Eye (tissue), 1 donor: ENCODE measurements around the gene LPO.

ENCODE experiments used
- DNase-seq: peaks from one replicate; pipeline ENCODE4 v3.0.0-alpha.2; 2015

The LPO gene

DNA sequence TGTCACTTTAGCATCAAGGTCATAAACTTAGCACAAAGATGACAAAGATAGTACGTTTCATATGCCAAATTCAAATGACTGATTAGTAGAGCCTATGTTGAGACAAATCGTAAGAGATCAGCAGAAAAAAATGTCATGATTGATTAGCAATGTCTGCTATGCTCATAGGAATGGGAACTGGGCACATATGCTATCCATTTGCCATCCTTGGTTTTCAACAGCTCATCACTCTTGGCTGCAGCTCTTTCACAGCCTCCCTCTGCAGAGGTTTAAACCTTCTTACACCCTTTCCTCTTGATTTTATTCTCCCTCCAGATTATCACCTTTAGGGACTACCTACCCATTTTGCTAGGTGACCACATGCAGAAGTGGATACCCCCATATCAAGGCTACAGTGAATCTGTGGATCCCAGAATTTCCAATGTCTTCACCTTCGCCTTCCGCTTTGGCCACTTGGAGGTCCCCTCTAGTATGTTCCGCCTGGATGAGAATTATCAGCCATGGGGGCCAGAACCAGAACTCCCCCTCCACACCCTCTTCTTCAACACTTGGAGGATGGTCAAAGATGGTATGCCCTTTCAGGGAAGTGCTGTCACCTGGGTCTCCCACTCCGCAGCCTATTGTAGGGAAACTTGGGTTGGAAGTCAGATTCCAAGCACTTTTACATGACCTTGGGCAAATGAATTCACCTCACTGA is 26.2 kb downstream of the LPO start:
- no peak for DNase-seq

- no peak for DNase-seq
Measured at GRCh38 chr17:58265271-58265670, 26.9 kb downstream of the LPO start.

DNA sequence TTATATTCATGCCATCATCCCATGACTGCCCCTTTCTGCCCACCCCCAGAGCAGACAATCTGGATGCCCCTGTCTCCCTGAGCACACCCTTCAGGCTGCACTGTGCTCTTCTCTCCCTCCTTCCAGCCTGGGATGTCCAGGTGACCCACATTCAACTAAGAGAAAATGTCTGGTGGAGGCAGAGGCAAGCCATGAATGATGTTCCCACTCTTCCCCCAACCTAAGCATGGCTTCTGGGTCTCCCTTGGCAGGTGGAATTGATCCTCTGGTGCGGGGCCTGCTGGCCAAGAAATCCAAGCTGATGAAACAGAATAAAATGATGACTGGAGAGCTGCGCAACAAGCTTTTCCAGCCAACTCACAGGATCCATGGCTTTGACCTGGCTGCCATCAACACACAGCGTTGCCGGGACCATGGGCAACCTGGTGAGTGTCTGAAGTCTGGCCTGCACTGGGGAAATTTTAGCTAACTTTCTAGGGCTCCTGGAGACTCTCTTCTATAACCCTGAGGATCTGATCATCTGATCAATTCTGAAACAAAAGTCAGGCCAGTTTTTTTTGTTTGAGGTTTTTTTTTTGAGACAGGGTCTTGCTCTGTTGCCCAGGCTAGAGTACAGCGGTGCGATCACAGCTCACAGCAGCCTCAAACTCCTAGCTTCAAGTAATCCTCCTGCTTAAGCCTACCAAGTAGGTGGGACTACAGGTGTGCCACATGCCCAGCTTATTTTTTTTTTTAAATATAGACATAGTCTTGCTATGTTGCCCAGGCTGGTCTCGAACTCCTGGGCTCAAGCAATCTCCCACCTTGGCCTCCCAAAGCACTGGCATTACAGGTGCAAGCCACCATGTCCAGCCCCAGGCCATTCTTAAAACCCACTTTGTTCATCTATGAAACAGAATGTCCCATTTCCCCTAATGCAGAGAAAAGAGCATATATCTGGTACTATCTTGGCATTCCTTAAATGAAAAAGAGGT is 27.8 kb downstream of the LPO start:
- no peak for DNase-seq

DNA sequence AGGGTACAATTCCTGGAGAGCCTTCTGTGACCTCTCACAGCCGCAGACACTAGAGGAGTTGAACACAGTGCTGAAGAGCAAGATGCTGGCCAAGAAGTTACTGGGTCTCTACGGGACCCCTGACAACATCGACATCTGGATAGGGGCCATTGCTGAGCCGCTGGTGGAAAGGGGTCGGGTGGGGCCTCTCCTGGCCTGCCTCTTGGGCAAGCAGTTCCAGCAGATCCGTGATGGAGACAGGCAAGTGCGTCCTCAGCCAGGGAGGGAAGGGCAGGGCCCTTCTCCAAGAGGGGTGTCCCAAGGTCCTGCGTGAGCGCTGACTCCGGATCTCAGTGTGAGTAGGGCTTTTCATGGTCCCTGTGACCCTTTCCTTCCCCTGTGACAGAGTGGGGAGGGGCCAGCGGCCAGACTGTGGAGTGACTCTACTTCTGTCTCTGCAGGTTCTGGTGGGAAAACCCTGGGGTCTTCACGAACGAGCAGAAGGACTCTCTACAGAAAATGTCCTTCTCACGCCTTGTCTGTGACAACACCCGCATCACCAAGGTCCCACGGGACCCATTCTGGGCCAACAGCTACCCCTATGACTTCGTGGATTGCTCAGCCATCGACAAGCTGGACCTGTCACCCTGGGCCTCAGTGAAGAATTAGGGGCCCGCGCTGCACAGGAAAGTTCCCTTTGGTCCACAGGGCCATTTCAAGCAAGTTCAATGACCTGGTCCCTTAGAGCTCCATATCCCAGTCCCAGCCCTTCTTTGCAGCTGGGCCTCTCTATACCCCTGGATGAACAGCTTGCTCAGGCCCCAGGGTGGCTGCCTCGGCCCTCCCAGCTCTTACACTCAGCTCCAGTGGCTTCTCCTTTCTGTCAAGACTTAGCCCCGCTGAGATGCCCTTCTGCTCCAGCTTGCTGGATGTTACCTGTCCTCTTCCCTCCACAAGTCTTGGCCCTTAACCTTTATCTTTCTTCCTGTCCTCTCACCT is 29.3 kb downstream of the LPO start:
- DNase-seq, result no peak

- no peak for DNase-seq
Measured at GRCh38 chr17:58268326-58268725, 29.9 kb downstream of the LPO start.

GRCh38 chr17:58268774-58269556 is 30.6 kb downstream of the LPO start:
- no peak for DNase-seq

- DNase-seq, result no peak
Measured at GRCh38 chr17:58269557-58270291, 31.3 kb downstream of the LPO start.

DNA sequence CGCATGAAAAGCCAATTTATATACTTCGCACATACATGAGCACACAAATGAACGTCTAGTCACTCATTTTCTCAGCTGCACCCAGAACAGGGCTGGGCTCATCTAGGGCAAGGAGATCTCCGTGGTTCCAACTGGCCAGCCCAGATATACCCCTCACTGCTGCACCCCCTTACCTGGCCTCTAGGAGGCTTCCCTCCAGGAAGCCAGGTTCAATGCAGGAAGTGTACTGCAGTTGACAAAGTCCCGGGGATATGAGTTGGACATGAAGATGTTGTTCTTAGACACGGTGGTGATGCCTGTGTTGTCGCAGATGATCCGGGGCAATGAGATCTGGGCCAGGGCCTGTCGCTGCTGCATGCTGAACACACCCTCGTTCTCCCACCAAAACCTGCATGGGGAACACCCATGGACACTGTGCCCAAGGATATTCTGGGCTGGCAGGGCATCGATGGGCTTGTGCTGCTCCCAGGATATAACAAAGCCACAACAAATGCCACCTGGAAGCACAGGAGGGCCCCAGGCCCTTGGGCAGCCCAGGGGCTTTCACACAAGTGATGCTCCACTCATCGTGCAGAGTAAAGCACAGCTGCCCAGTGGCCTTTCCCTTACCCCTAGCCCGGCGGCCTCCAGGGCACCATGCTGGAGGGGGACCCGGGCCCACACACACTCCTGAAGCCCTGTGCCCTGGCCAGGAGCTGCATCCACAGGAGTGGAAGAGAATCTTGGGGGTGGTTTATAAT is 32.3 kb downstream of the LPO start:
- DNase-seq, result no peak

GRCh38 chr17:58271216-58271931 is 33.0 kb downstream of the LPO start:
- DNase-seq, result no peak

GRCh38 chr17:58272367-58273280 is 34.2 kb downstream of the LPO start:
- no peak for DNase-seq

GRCh38 chr17:58273453-58274104 is 35.2 kb downstream of the LPO start:
- DNase-seq, result no peak

- no peak for DNase-seq
Measured at GRCh38 chr17:58275417-58275816, 37.0 kb downstream of the LPO start.

GRCh38 chr17:58276423-58276822 is 38.0 kb downstream of the LPO start:
- DNase-seq, result no peak

DNA sequence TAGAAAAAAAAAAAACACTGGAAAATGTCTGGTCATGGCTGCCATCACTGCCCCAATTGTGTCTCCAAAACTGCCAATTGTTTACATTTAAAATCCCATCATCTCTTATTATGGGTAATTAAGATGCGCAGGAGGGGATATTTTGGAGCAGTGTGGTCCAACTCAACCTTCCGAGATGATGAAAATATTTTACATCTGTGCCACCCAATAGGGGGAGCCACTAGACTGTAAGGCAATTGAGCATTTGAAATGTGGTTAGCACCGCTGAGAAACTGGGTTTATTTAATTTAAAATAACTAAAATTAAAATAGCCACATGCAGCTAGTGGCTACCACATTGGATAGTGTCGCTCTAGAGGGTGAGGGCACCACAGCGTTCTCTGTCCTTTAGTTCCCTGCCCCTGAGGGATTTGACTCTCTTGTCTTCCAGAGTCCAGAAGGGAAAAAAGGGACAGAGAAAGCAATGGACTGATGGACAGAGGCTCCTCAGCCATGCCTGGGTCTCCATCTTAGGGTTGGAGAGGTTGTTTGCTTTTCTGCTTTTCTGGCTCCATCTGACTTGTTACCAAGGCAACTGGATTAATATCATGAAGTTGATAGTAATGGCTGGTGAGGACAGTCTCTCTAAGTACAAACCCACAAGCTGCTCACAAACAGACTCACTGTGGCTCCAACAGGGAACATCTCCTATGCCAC is 38.9 kb downstream of the LPO start:
- peak; percentile 22 for DNase-seq

GRCh38 chr17:58277802-58278595 is 39.6 kb downstream of the LPO start:
- DNase-seq, result no peak

DNA sequence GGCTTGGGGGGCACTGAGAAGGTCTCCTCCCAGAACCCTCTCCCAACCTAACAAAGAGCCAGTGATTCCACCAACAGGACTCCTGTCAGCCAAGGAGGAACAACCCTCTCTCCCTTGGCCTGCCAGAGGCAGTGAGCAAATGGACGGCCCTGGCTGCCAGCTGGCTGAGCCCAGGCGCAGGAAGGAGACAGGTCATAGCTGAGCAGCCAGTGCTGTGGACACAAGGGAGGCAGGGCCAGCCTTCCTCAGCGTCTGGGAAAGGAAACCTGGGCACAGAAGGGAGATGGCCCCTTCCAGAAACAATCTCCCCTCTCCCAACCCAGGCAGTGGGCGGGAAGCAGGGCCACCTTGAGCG is 40.3 kb downstream of the LPO start:
- DNase-seq, result no peak
